ENCODE data around the gene PGA3.
"Not testable (repeated sequence)": the region's sequence is repeated elsewhere in the genome, so short reads cannot be mapped to it uniquely, and the experiment has no call there.

- not testable (repeated sequence) for TF ChIP-seq EP300 (IDR thresholded peaks at IDR 0.05; ENCODE audit: borderline replicate concordance in 1 of 2, low read depth in 2 of 2, low read length in 2 of 2); EZH2 (IDR thresholded peaks at IDR 0.05; ENCODE audit: low read depth, low read length, severe bottlenecking); FOSL1 (IDR thresholded peaks at IDR 0.05; ENCODE audit: insufficient read depth, low read depth, low read length); ZNF274 (IDR thresholded peaks at IDR 0.05; ENCODE audit: borderline replicate concordance, extremely low read depth, low read length); MAX (IDR thresholded peaks at IDR 0.05); RAD21 (IDR thresholded peaks at IDR 0.05 in 1 of 2, conservative IDR thresholded peaks at IDR 0.05 in 1 of 2; ENCODE audit: low read depth in 2 of 2, low read length in 2 of 2); TEAD4 (IDR thresholded peaks at IDR 0.05; ENCODE audit: low read depth, low read length); CTCF (IDR thresholded peaks at IDR 0.05; ENCODE audit: control extremely low read depth in 1 of 3, insufficient read depth in 1 of 3, low read depth in 1 of 3, low read length in 3 of 3); ASH2L (IDR thresholded peaks at IDR 0.05; ENCODE audit: low read length); POLR2A (IDR thresholded peaks at IDR 0.05; ENCODE audit: control extremely low read depth in 1 of 2, low read depth in 2 of 2, low read length in 2 of 2); EGR1 (IDR thresholded peaks at IDR 0.05; ENCODE audit: borderline replicate concordance, low read depth, low read length); CHD2 (IDR thresholded peaks at IDR 0.05; ENCODE audit: low read length); SUZ12 (IDR thresholded peaks at IDR 0.05; ENCODE audit: low read length)
Measured at GRCh38 chr11:61226457-61227137, 23.3 kb downstream of the PGA3 start.

Measured in H1 (cell line).